DND-41 (cell line): ENCODE results near the gene TSPEAR.

Experiments
- ATAC-seq: fragments of 200-7000 bp; cut with Tn5 transposase; 3 replicates; pipeline ENCODE4 v1.9.1; 2021; ENCODE audit warnings: low read depth; ENCODE audit not compliant: insufficient read depth
- DNase-seq: peaks from one replicate; pipeline ENCODE4 v3.0.0-alpha.2; 2020
- H2AFZ ChIP-seq: 2 replicates; pipeline ENCODE4 v1.6.0; 2012; ENCODE audit warnings: low read depth, low read length
- H3K27ac ChIP-seq: 2 replicates; pipeline ENCODE4 v1.5.1; 2012; ENCODE audit warnings: low read length, inconsistent platforms
- H3K27me3 ChIP-seq: fragments of 200-600 bp; sonication (generic); 2 replicates; pipeline ENCODE4 v1.6.0; 2012; ENCODE audit warnings: low read length, mild to moderate bottlenecking, inconsistent platforms; ENCODE audit not compliant: insufficient read depth, poor library complexity
- H3K36me3 ChIP-seq: 2 replicates; pipeline ENCODE4 v1.5.1; 2012; ENCODE audit warnings: low read length, inconsistent platforms; ENCODE audit not compliant: insufficient read depth
- H3K4me1 ChIP-seq: 2 replicates; pipeline ENCODE4 v1.5.1; 2012; ENCODE audit warnings: mild to moderate bottlenecking, low read length; ENCODE audit not compliant: insufficient read depth
- H3K4me2 ChIP-seq: 2 replicates; pipeline ENCODE4 v1.6.0; 2012; ENCODE audit warnings: mild to moderate bottlenecking, moderate library complexity, low read length, inconsistent platforms; ENCODE audit not compliant: insufficient read depth
- H3K4me3 ChIP-seq, 2 experiments: fragments of 200-600 bp in 1 of 2; shearing (Covaris generic) in 1 of 2; 2 replicates each; pipeline ENCODE4 v1.5.1; 2012 to 2016; ENCODE audit warnings: inconsistent platforms in 2 of 2, low read length in 2 of 2, mild to moderate bottlenecking in 2 of 2, low read depth in 1 of 2, moderate library complexity in 1 of 2
- H3K79me2 ChIP-seq: 2 replicates; pipeline ENCODE4 v1.6.0; 2012; ENCODE audit warnings: low read length, inconsistent platforms; ENCODE audit not compliant: insufficient read depth
- H3K9ac ChIP-seq: 2 replicates; pipeline ENCODE4 v1.6.0; 2012; ENCODE audit warnings: low read depth, mild to moderate bottlenecking, inconsistent platforms, low read length, moderate library complexity
- H3K9me3 ChIP-seq: 2 replicates; pipeline ENCODE4 v1.5.1; 2012; ENCODE audit warnings: low read length, moderate library complexity, mild to moderate bottlenecking, inconsistent platforms; ENCODE audit not compliant: insufficient read depth, severe bottlenecking
- H4K20me1 ChIP-seq: 2 replicates; pipeline ENCODE4 v1.6.0; 2012; ENCODE audit warnings: low read length; ENCODE audit not compliant: insufficient read depth
- EZH2 ChIP-seq: IDR thresholded peaks from 3 replicates; pipeline ENCODE4 v1.6.1; 2012; ENCODE audit warnings: borderline replicate concordance, low read depth, mild to moderate bottlenecking, moderate library complexity, low read length, inconsistent platforms; ENCODE audit not compliant: severe bottlenecking
- TF ChIP-seq, protein P1 (sequence below): IDR thresholded peaks from 2 replicates; pipeline ENCODE4 v1.5.1; 2012; ENCODE audit warnings: borderline replicate concordance, low read length, moderate library complexity, mild to moderate bottlenecking; ENCODE audit not compliant: poor library complexity, severe bottlenecking; ENCODE audit errors: extremely low read depth

TSPEAR gene

DNA sequence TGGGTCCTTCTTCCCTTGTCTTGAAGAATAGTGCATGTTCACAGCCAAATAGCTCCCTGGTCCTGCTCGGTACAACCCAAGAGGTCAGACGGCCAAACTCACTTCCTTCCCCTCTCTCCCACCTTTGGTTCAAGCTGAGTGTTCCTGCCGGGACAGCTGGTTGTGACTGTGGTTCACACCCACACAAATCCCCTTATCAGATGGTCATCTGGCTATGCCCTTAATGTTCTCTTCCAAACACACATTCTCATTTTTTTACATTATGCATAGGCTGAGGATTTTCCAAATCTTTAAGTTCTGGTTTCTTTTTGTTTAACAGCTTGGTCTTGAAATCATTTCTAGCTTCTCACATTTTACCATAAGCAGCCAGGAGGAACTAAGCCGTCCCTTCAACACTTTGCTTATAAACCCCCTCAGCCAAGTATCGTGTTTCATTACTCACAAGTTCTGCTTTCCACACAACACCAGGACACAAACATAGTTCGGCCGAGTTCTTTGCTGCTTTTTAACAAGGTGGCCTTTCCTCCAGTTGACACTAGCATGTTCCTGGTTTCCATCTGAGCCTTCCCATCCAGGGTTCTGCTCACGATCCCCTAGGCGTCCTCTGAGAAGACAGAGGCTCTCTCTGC, 19.7 kb upstream of the TSPEAR start:
- peaks cover 2% of the 10 kb centered on the region for H3K9me3 ChIP-seq
- H2AFZ ChIP-seq, result no peak overlapping the region
- no peaks in the 10 kb centered on the region for H3K36me3 ChIP-seq
- H3K9ac ChIP-seq, result no peak overlapping the region
- no peaks in the 10 kb centered on the region for H3K4me1 ChIP-seq
- no peak overlapping the region for H3K4me2 ChIP-seq
- ATAC-seq (no peak), DNase-seq (no peak)
- H3K27ac ChIP-seq, result no peak overlapping the region
- no peaks in the 10 kb centered on the region for H4K20me1 ChIP-seq
- H3K79me2 ChIP-seq, result no peaks in the 10 kb centered on the region
- H3K4me3 ChIP-seq, result no peak overlapping the region
- TF ChIP-seq EZH2, result no peak
- TF ChIP-seq, protein P1, sequence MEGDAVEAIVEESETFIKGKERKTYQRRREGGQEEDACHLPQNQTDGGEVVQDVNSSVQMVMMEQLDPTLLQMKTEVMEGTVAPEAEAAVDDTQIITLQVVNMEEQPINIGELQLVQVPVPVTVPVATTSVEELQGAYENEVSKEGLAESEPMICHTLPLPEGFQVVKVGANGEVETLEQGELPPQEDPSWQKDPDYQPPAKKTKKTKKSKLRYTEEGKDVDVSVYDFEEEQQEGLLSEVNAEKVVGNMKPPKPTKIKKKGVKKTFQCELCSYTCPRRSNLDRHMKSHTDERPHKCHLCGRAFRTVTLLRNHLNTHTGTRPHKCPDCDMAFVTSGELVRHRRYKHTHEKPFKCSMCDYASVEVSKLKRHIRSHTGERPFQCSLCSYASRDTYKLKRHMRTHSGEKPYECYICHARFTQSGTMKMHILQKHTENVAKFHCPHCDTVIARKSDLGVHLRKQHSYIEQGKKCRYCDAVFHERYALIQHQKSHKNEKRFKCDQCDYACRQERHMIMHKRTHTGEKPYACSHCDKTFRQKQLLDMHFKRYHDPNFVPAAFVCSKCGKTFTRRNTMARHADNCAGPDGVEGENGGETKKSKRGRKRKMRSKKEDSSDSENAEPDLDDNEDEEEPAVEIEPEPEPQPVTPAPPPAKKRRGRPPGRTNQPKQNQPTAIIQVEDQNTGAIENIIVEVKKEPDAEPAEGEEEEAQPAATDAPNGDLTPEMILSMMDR, result no peak
- peaks cover 4% of the 10 kb centered on the region for H3K27me3 ChIP-seq

DNA sequence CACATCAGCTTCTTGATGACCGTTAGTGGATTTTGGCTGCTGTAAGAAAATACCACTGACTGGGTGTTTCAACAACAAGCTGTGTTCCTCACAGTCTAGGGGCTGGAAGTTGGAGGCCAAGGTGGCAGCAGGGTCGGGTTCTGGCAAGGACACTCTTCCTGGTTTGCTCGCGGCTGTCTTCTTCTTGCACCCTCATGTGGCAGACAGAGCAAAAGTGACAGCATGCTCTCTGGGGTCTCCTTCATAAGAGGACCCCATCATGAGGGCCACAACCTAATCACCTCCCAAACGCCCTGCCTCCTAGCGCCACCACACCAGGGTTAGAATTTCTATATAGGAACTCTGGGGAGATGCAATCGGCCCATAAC, 18.6 kb upstream of the TSPEAR start:
- ATAC-seq, result no peak

DNA sequence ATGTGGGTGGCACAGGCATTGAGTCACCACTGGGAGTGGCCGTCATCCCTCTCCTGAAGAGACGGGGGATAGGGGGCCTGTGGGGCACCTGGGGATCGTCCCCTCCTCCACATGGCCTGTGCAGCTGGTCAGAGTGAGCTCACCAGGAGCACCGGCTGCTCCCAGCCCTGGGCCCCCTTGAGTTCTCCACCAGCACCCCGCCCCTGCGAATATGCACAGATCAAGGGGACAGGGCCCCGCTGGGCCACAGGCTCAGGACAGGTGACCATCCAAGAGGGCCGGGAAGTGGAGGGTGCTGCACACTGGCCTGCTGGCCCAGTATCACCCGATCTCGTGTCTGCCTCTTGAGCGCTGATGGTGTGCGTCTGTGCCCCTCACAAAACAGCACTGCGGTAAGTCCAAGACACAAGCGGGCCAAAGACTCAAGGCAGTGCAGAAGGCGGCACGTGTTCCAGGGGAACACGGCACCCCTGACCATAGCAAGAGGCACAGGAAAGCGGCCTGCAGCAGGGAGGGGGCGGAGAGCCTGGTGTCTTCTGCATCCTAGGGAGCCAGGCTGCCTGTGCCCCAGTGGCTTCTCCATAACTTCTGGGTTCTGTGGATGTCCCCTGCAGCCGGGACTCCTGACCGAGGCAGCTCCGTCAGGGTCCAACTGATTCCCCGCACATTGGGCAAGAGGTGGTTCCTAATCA, 18.1 kb upstream of the TSPEAR start:
- H3K4me2 ChIP-seq, result no peak overlapping the region
- H3K79me2 ChIP-seq, result no peaks in the 10 kb centered on the region
- ATAC-seq (no peak), DNase-seq (no peak)
- H3K4me3 ChIP-seq, result no peak overlapping the region
- H3K27ac ChIP-seq, result no peak overlapping the region
- no peaks in the 10 kb centered on the region for H3K9me3 ChIP-seq
- TF ChIP-seq, protein P1, result no peak
- TF ChIP-seq EZH2, result no peak
- H4K20me1 ChIP-seq, result no peaks in the 10 kb centered on the region
- H3K27me3 ChIP-seq, result peaks cover 4% of the 10 kb centered on the region
- no peaks in the 10 kb centered on the region for H3K36me3 ChIP-seq
- H3K9ac ChIP-seq, result no peak overlapping the region
- H2AFZ ChIP-seq, result no peak overlapping the region
- H3K4me1 ChIP-seq, result no peaks in the 10 kb centered on the region

More for the DNA sequence above, 18.6 kb upstream of the TSPEAR start:
- Histone ChIP-seq H3K9ac (no peak overlapping the region), H3K27ac (no peak overlapping the region), H3K4me1 (no peaks in the 10 kb centered on the region), H3K9me3 (no peaks in the 10 kb centered on the region), H3K4me3 (no peak overlapping the region), H3K4me2 (no peak overlapping the region), H3K27me3 (peaks cover 4% of the 10 kb centered on the region), H4K20me1 (no peaks in the 10 kb centered on the region), H3K79me2 (no peaks in the 10 kb centered on the region), H3K36me3 (no peaks in the 10 kb centered on the region), H2AFZ (no peak overlapping the region)
- TF ChIP-seq EZH2, result no peak
- TF ChIP-seq, protein P1, result no peak
- no peak for DNase-seq
